Measurements from ENCODE around the gene EGR2. TPM values are rescaled to one million over a fixed set of nuclear protein-coding genes. Genes with fewer than 3 reads are reported as not detected.

The EGR2 gene
- total and polyA plus RNA-seq, 10 of the 15 experiments (the other 5 are each of a cell fraction or from before 2014, with no cell fraction given), result 8.3 to 56.5 (median 16.2) TPM

DNA sequence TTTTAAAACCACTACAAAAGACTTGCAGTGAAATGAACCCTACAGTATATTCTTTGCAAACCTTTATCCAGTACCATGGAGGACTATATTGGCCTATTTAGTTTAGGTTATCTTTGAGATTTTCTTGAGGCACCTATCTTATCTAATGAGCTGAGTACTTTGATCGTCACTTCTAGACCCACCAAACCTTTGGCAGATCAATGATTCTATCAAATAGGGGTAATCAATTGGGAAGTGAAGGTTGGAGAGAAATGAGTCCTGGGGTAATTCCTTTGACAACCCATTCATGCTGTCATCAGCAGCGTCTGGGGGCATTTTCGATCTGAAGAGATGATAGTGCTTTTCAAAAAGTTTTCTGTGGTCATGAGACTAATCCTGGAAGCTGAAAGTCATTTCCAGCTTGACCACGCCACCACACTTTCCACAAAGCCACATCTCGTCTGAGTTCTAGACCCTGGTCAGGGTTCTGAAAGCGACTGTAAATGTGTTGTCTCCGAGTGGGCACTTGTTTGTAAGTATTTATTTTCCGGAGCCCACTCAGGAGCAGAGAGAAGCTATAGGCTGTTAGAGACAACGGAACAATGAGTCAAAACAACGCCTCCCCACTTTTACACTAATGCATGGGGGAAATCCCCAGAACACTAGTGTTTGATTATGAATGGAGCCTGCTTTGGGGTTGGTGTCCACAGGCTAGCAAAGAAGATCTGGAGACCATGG, 4.8 kb downstream of the EGR2 start (continued):
- TF ChIP-seq TCF7 (IDR thresholded peaks at IDR 0.05; ENCODE audit: borderline replicate concordance) (peak; percentile 82; the same call in 1 of the 2 replicates), CBX5 (IDR thresholded peaks at IDR 0.05; ENCODE audit: low read depth) (peak; percentile 94), CHD1 (IDR thresholded peaks at IDR 0.05; ENCODE audit: low read depth, low read length) (no peak), RB1 (IDR thresholded peaks at IDR 0.05; ENCODE audit: borderline replicate concordance) (peak; percentile 24; the same call in 1 of the 2 replicates), NFYA (IDR thresholded peaks at IDR 0.05; ENCODE audit: borderline replicate concordance, low read depth, low read length) (no peak), BACH1 (IDR thresholded peaks at IDR 0.05; ENCODE audit: borderline replicate concordance) (peak; percentile 86), SREBF1 (IDR thresholded peaks at IDR 0.05; ENCODE audit: low read length) (no peak), PBX3 (IDR thresholded peaks at IDR 0.05; ENCODE audit: insufficient replicate concordance, low read depth, low read length) (no peak), NFXL1 (IDR thresholded peaks at IDR 0.05; ENCODE audit: borderline replicate concordance) (no peak), ZNF24 (IDR thresholded peaks at IDR 0.05) (0 out of 2 replicates have a peak, but pooled peaks have one; percentile 7), NRF1 (conservative IDR thresholded peaks at IDR 0.05; ENCODE audit: low read depth, low read length) (no peak), BMI1 (IDR thresholded peaks at IDR 0.05; ENCODE audit: borderline replicate concordance) (peak; percentile 84; the same call in 1 of the 2 replicates), HCFC1 (IDR thresholded peaks at IDR 0.05; ENCODE audit: low read length) (no peak), POLR2A (IDR thresholded peaks at IDR 0.05; ENCODE audit: low read depth, low read length) (0 out of 2 replicates have a peak, but pooled peaks have one; percentile 21), SUPT20H (IDR thresholded peaks at IDR 0.05; ENCODE audit: borderline replicate concordance, control insufficient read depth, low read depth, low read length) (no peak), ZBTB40 (IDR thresholded peaks at IDR 0.05; ENCODE audit: borderline replicate concordance) (no peak), RELA (IDR thresholded peaks at IDR 0.05; ENCODE audit: borderline replicate concordance, partially characterized antibody) (peak; percentile 72), FOXK2 (IDR thresholded peaks at IDR 0.05) (no peak), DPF2 (IDR thresholded peaks at IDR 0.05) (peak; percentile 98), MTA2 (IDR thresholded peaks at IDR 0.05; ENCODE audit: low read depth) (peak; percentile 96), NFIC (IDR thresholded peaks at IDR 0.05; ENCODE audit: low read depth, low read length) (peak; percentile 100), ZNF384 (IDR thresholded peaks at IDR 0.05; ENCODE audit: borderline replicate concordance, low read depth, low read length) (no peak), CHD2 (IDR thresholded peaks at IDR 0.05; ENCODE audit: borderline replicate concordance, low read depth, low read length) (peak; percentile 53; the same call in 1 of the 2 replicates), TCF3 (IDR thresholded peaks at IDR 0.05; ENCODE audit: borderline replicate concordance, insufficient read depth, low read depth, low read length) (0 out of 2 replicates have a peak, but pooled peaks have one; percentile 83), JUNB (IDR thresholded peaks at IDR 0.05) (peak; percentile 98)
- TF ChIP-seq, protein P1, sequence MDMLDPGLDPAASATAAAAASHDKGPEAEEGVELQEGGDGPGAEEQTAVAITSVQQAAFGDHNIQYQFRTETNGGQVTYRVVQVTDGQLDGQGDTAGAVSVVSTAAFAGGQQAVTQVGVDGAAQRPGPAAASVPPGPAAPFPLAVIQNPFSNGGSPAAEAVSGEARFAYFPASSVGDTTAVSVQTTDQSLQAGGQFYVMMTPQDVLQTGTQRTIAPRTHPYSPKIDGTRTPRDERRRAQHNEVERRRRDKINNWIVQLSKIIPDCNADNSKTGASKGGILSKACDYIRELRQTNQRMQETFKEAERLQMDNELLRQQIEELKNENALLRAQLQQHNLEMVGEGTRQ (IDR thresholded peaks at IDR 0.05; ENCODE audit: borderline replicate concordance, low read depth, low read length), result no peak

Data from GM12878 (cell line).